Neuronal stem cell (in vitro differentiated cells): ENCODE measurements around the gene AKAP5. TPM values are rescaled to one million over a fixed set of nuclear protein-coding genes. Genes with fewer than 3 reads are reported as not detected.

Source experiments
- DNase-seq: peaks from one replicate; pipeline ENCODE4 v3.0.0-alpha.2; 2013; ENCODE audit warnings: low spot score
- H2AFZ ChIP-seq: one replicate; pipeline ENCODE4 v1.6.1; 2013; ENCODE audit warnings: mild to moderate bottlenecking, low read length, inconsistent platforms
- H2AK5ac ChIP-seq: 2 replicates; pipeline ENCODE4 v1.6.1; 2013; ENCODE audit warnings: low read depth, mild to moderate bottlenecking, inconsistent platforms, low read length, moderate library complexity, mixed read lengths
- H2BK120ac ChIP-seq: 2 replicates; pipeline ENCODE4 v1.6.1; 2013; ENCODE audit warnings: low read depth, mild to moderate bottlenecking, inconsistent platforms, low read length, moderate library complexity, mixed read lengths
- H2BK12ac ChIP-seq: one replicate; pipeline ENCODE4 v1.6.1; 2013; ENCODE audit warnings: low read length, inconsistent platforms
- H2BK15ac ChIP-seq: 2 replicates; pipeline ENCODE4 v1.6.1; 2013; ENCODE audit warnings: mild to moderate bottlenecking, low read length, inconsistent platforms, mixed read lengths
- H2BK5ac ChIP-seq: one replicate; pipeline ENCODE4 v1.6.1; 2013; ENCODE audit warnings: inconsistent platforms, mild to moderate bottlenecking, low read length, moderate library complexity
- H3K14ac ChIP-seq: one replicate; pipeline ENCODE4 v1.6.1; 2013; ENCODE audit warnings: low read length, inconsistent platforms
- H3K18ac ChIP-seq: 2 replicates; pipeline ENCODE4 v1.6.1; 2013; ENCODE audit warnings: low read length, inconsistent platforms
- H3K23ac ChIP-seq: 2 replicates; pipeline ENCODE4 v1.6.1; 2013; ENCODE audit warnings: low read depth, mild to moderate bottlenecking, mixed read lengths, low read length, inconsistent platforms; ENCODE audit not compliant: poor library complexity
- H3K27ac ChIP-seq: replicated peaks from 3 replicates; pipeline ENCODE4 v1.5.1; 2013; ENCODE audit warnings: low read length, inconsistent platforms
- H3K27me3 ChIP-seq, 3 experiments: 2 replicates each; pipeline ENCODE4 v1.6.1; 2013; ENCODE audit warnings: low read length in 3 of 3, mild to moderate bottlenecking in 2 of 3, inconsistent platforms in 1 of 3, low read depth in 1 of 3, mixed read lengths in 1 of 3, moderate library complexity in 1 of 3; ENCODE audit not compliant: control insufficient read depth in 3 of 3, insufficient read depth in 3 of 3
- H3K36me3 ChIP-seq, 2 donors: replicated peaks in 1 of 2; 2 replicates each; pipeline ENCODE4 v1.6.1; 2013; ENCODE audit warnings: low read length in 2 of 2; ENCODE audit not compliant: control insufficient read depth in 2 of 2, insufficient read depth in 2 of 2
- H3K4ac ChIP-seq: 2 replicates; pipeline ENCODE4 v1.6.1; 2013; ENCODE audit warnings: inconsistent platforms, mild to moderate bottlenecking, low read length, moderate library complexity
- H3K4me1 ChIP-seq, 2 donors: 1 replicate in 1 of 2; 2 replicates in 1 of 2; pipeline ENCODE4 v1.6.1; 2013; ENCODE audit warnings: low read length in 2 of 2, low read depth in 1 of 2; ENCODE audit not compliant: control insufficient read depth in 2 of 2, insufficient read depth in 1 of 2
- H3K4me2 ChIP-seq: one replicate; pipeline ENCODE4 v1.6.1; 2013; ENCODE audit warnings: mild to moderate bottlenecking, low read length, inconsistent platforms; ENCODE audit not compliant: insufficient read depth, poor library complexity, severe bottlenecking
- H3K4me3 ChIP-seq, 2 donors: 2 replicates each; pipeline ENCODE4 v1.5.1; 2013; ENCODE audit warnings: low read length in 2 of 2, mild to moderate bottlenecking in 2 of 2, inconsistent platforms in 1 of 2, moderate library complexity in 1 of 2
- H3K79me1 ChIP-seq: one replicate; pipeline ENCODE4 v1.6.1; 2013; ENCODE audit warnings: low read depth, mild to moderate bottlenecking, inconsistent platforms, low read length, moderate library complexity
- H3K9ac ChIP-seq: one replicate; pipeline ENCODE4 v1.6.1; 2013; ENCODE audit warnings: mild to moderate bottlenecking, low read depth, low read length, inconsistent platforms; ENCODE audit not compliant: poor library complexity
- H3K9me3 ChIP-seq, 2 donors: replicated peaks in 1 of 2; 2 replicates each; pipeline versions ENCODE3 to v1.6.1; 2013; ENCODE audit warnings: low read length in 2 of 2, mild to moderate bottlenecking in 2 of 2, inconsistent platforms in 1 of 2, low read depth in 1 of 2, mixed read lengths in 1 of 2, moderate library complexity in 1 of 2; ENCODE audit not compliant: control insufficient read depth in 2 of 2, insufficient read depth in 1 of 2
- H4K8ac ChIP-seq: one replicate; pipeline ENCODE4 v1.6.1; 2013; ENCODE audit warnings: low read depth, mild to moderate bottlenecking, inconsistent platforms, low read length, moderate library complexity
- H4K91ac ChIP-seq: one replicate; pipeline ENCODE4 v1.6.1; 2013; ENCODE audit warnings: low read length, low read depth, mild to moderate bottlenecking, inconsistent platforms; ENCODE audit not compliant: poor library complexity
- WGBS, 2 donors: extraction: QIAGEN DNeasy Blood & Tissue Kit; methylation state at CpG; one replicate each; pipeline ENCODE4 v1.1.7; 2013; ENCODE audit warnings: missing lambda C conversion rate in 2 of 2, mixed read lengths in 1 of 2; ENCODE audit not compliant: insufficient read length in 2 of 2, insufficient replicate concordance in 1 of 2; ENCODE audit errors: extremely low coverage in 2 of 2; 5-methylcytosine and 5-hydroxymethylcytosine counted together
- polyA plus RNA-seq, 2 experiments: library from polyadenylated mRNA; stranded (reverse); fragments of 200-250 nt; gene quantifications; one replicate each; pipeline ENCODE4 v1.2.3, GENCODE V29; 2013

The AKAP5 gene, protein sequence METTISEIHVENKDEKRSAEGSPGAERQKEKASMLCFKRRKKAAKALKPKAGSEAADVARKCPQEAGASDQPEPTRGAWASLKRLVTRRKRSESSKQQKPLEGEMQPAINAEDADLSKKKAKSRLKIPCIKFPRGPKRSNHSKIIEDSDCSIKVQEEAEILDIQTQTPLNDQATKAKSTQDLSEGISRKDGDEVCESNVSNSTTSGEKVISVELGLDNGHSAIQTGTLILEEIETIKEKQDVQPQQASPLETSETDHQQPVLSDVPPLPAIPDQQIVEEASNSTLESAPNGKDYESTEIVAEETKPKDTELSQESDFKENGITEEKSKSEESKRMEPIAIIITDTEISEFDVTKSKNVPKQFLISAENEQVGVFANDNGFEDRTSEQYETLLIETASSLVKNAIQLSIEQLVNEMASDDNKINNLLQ
- polyA plus RNA-seq (2013, experiment 1 of 2), result 1.1 TPM
- 1.1 TPM for polyA plus RNA-seq (2013, experiment 2 of 2)

GRCh38 chr14:64465191-64465822, at the start of gene AKAP5:
Gene AKAP5, plus strand, starts transcription at chr14:64465499. Its CDS starts 2,896 bp downstream, at chr14:64468395.
- no peak within 1 kb of the TSS for H2BK5ac ChIP-seq
- peak; percentile 80 for DNase-seq
- H3K4me2 ChIP-seq, result peak within 1 kb of the TSS; percentile 84
- peak within 1 kb of the TSS; percentile 66 for H3K23ac ChIP-seq
- peak within 1 kb of the TSS; percentile 96 for H2AFZ ChIP-seq
- WGBS, 2 donors, result no CpG with 5 or more reads among the region's 74 CpGs
- peak within 1 kb of the TSS; percentile 63 to 83 for H3K4me3 ChIP-seq
- H4K8ac ChIP-seq, result no peak within 1 kb of the TSS
- no peak within 1 kb of the TSS for H3K4ac ChIP-seq
- no peak within 1 kb of the TSS for H2BK12ac ChIP-seq
- H3K27ac ChIP-seq, result peak within 1 kb of the TSS; percentile 19
- H2BK120ac ChIP-seq, result no peak within 1 kb of the TSS
- peak within 1 kb of the TSS; percentile 85 for H3K9ac ChIP-seq
- H3K27me3 ChIP-seq, result no peaks in the 10 kb centered on the region
- no peaks in the 10 kb centered on the region for H3K79me1 ChIP-seq
- H3K4me1 ChIP-seq, result peaks cover 2 to 3% of the 10 kb centered on the region in 2 donors
- H3K18ac ChIP-seq, result peak within 1 kb of the TSS; percentile 72
- no peak within 1 kb of the TSS for H2BK15ac ChIP-seq
- H2AK5ac ChIP-seq, result no peak within 1 kb of the TSS
- H3K36me3 ChIP-seq, result peaks cover 0 to 23% of the 10 kb centered on the region in 2 donors
- H4K91ac ChIP-seq, result no peak within 1 kb of the TSS
- no peaks in the 10 kb centered on the region for H3K9me3 ChIP-seq
- no peak within 1 kb of the TSS for H3K14ac ChIP-seq

DNA sequence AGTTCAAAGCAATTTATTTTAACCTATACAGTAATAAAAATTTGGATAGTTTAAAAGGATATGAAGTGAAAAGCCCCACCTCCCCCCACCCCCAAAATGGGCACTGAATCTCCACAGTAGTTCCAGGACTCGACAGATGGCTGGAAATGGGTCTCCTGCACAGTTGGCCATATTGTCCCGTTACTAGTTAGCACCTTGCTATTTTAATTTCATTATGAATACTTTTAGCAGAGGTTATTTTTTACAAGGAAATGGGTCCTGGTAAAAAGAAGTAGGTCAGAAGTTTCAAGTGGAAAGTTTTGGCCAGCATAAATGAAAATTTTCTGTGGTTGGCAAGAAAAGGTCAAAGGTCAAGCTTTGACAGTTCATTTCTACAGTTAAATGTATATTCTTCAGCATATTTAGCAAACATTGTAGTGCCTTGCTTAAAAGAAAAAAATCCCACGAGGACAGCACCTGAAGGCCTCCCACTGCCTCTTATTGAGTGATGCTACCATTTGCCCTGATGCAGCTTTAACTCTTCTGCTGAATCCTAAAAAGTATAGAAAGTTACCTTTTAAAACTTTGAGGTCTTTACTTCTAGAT, 48.9 kb upstream of the AKAP5 start:
- no peak overlapping the region for H2BK5ac ChIP-seq
- H3K79me1 ChIP-seq, result no peaks in the 10 kb centered on the region
- no peak overlapping the region for H4K91ac ChIP-seq
- H2AK5ac ChIP-seq, result no peak overlapping the region
- no peak overlapping the region for H3K4me2 ChIP-seq
- no peaks in the 10 kb centered on the region for H3K4me1 ChIP-seq
- H4K8ac ChIP-seq, result no peak overlapping the region
- H2AFZ ChIP-seq, result no peak overlapping the region
- no peaks in the 10 kb centered on the region for H3K9me3 ChIP-seq
- H3K4ac ChIP-seq, result no peak overlapping the region
- H2BK15ac ChIP-seq, result no peak overlapping the region
- DNase-seq, result no peak
- H3K18ac ChIP-seq, result no peak overlapping the region
- no peak overlapping the region for H3K14ac ChIP-seq
- no peaks in the 10 kb centered on the region for H3K27me3 ChIP-seq
- H3K9ac ChIP-seq, result no peak overlapping the region
- H2BK12ac ChIP-seq, result no peak overlapping the region
- no peak overlapping the region for H3K4me3 ChIP-seq
- no peak overlapping the region for H2BK120ac ChIP-seq
- H3K23ac ChIP-seq, result no peak overlapping the region
- no peak overlapping the region for H3K27ac ChIP-seq
- H3K36me3 ChIP-seq, result peaks cover 31 to 90% of the 10 kb centered on the region in 2 donors
- no CpG with 5 or more reads among the region's 3 CpGs for WGBS, 2 donors

- no peaks in the 10 kb centered on the region for H3K4me1 ChIP-seq
- no peak overlapping the region for H3K9ac ChIP-seq
- H2AFZ ChIP-seq, result no peak overlapping the region
- H3K4me3 ChIP-seq, result no peak overlapping the region
- no peak overlapping the region for H3K4ac ChIP-seq
- no peak overlapping the region for H4K8ac ChIP-seq
- no CpG with 5 or more reads among the region's 5 CpGs for WGBS, 2 donors
- no peak overlapping the region for H3K23ac ChIP-seq
- no peak overlapping the region for H2AK5ac ChIP-seq
- no peaks in the 10 kb centered on the region for H3K27me3 ChIP-seq
- no peak overlapping the region for H2BK15ac ChIP-seq
- no peak overlapping the region for H3K4me2 ChIP-seq
- H4K91ac ChIP-seq, result no peak overlapping the region
- no peak overlapping the region for H3K14ac ChIP-seq
- no peak overlapping the region for H2BK5ac ChIP-seq
- H3K36me3 ChIP-seq, result peaks cover 34 to 91% of the 10 kb centered on the region in 2 donors
- H2BK12ac ChIP-seq, result no peak overlapping the region
- H3K79me1 ChIP-seq, result no peaks in the 10 kb centered on the region
- no peaks in the 10 kb centered on the region for H3K9me3 ChIP-seq
- no peak overlapping the region for H3K18ac ChIP-seq
- no peak overlapping the region for H3K27ac ChIP-seq
- no peak overlapping the region for H2BK120ac ChIP-seq
- DNase-seq, result no peak
Measured at GRCh38 chr14:64417055-64417770, 48.1 kb upstream of the AKAP5 start.
